Peyer's patch (tissue), 4 donors: ENCODE data around the gene RNU2-1.
"Not testable (repeated sequence)": the region's sequence is repeated elsewhere in the genome, so short reads cannot be mapped to it uniquely, and the experiment has no call there.

Experiments
- CTCF ChIP-seq, 6 experiments: fragments of 450-650 bp in 4 of 6; fragments of 200-600 bp in 2 of 6; sonication (generic) in 1 of 6; IDR thresholded peaks; one replicate each; pipeline ENCODE4 v1.5.1; 2017 to 2019; ENCODE audit warnings: antibody characterized with exemption in 6 of 6, mild to moderate bottlenecking in 3 of 6, moderate library complexity in 1 of 6
- POLR2A ChIP-seq, 2 donors: fragments of 450-650 bp; IDR thresholded peaks; one replicate each; pipeline ENCODE4 v1.5.1; 2017; ENCODE audit warnings: antibody characterized with exemption in 2 of 2, mild to moderate bottlenecking in 2 of 2, moderate library complexity in 2 of 2

- not testable (repeated sequence) for TF ChIP-seq CTCF, POLR2A (IDR thresholded peaks at IDR 0.05)
Observed at GRCh38 chr17:43272914-43273313, 39.1 kb upstream of the RNU2-1 start.
